Esophagus muscularis mucosa (tissue), 3 donors: ENCODE measurements around the gene BICD2.

Experiments
- POLR2A ChIP-seq: fragments of 450-650 bp; IDR thresholded peaks from one replicate; pipeline ENCODE4 v1.6.1; 2017; ENCODE audit warnings: antibody characterized with exemption, moderate library complexity, mild to moderate bottlenecking, low read depth
- TF ChIP-seq, protein P1 (sequence below), 3 experiments: fragments of 200-600 bp in 2 of 3; fragments of 450-650 bp in 1 of 3; sonication (generic) in 2 of 3; IDR thresholded peaks; one replicate each; pipeline ENCODE4 v1.5.1; 2017 to 2019; ENCODE audit warnings: antibody characterized with exemption in 3 of 3, mild to moderate bottlenecking in 2 of 3, moderate library complexity in 1 of 3

DNA sequence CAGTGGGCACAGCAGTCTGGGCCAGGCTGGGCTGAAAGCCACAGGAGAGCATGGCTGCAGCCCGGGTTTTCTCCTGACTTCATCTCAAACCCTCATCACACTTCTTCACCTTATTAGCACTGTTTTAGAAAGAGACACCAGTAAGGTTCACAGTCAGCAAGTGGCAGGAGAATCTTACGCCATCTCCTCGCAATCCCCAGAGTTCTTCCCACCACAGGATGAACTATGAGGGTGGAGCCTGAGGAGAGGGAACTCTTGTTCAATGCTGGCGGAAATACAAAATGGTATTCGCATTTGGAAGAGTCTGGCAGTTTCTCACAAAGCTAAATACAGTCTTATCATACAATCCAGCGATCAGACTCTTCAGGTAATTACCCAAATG is 14.7 kb downstream of the BICD2 start:
- TF ChIP-seq POLR2A = no peak
- TF ChIP-seq, protein P1, sequence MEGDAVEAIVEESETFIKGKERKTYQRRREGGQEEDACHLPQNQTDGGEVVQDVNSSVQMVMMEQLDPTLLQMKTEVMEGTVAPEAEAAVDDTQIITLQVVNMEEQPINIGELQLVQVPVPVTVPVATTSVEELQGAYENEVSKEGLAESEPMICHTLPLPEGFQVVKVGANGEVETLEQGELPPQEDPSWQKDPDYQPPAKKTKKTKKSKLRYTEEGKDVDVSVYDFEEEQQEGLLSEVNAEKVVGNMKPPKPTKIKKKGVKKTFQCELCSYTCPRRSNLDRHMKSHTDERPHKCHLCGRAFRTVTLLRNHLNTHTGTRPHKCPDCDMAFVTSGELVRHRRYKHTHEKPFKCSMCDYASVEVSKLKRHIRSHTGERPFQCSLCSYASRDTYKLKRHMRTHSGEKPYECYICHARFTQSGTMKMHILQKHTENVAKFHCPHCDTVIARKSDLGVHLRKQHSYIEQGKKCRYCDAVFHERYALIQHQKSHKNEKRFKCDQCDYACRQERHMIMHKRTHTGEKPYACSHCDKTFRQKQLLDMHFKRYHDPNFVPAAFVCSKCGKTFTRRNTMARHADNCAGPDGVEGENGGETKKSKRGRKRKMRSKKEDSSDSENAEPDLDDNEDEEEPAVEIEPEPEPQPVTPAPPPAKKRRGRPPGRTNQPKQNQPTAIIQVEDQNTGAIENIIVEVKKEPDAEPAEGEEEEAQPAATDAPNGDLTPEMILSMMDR (IDR thresholded peaks at IDR 0.05) = no peak
